BE2C (cell line): ENCODE measurements around the gene KCNMA1.

Source experiments
- DNase-seq: peaks from one replicate; pipeline ENCODE4 v3.0.0-alpha.2; 2020
- H3K27me3 ChIP-seq: fragments of 250-450 bp; sonication (Bioruptor Pico); 2 replicates; pipeline ENCODE4 v1.5.1; 2020; ENCODE audit warnings: mild to moderate bottlenecking
- H3K36me3 ChIP-seq: fragments of 250-450 bp; sonication (Bioruptor Pico); 2 replicates; pipeline ENCODE4 v1.5.1; 2020; ENCODE audit warnings: mild to moderate bottlenecking
- H3K4me1 ChIP-seq: fragments of 250-450 bp; sonication (Bioruptor Pico); 2 replicates; pipeline ENCODE4 v1.5.1; 2020
- H3K4me3 ChIP-seq: 2 replicates; pipeline ENCODE4 v1.5.1; 2011; ENCODE audit warnings: low read depth, low read length
- H3K9me3 ChIP-seq: fragments of 250-450 bp; sonication (Bioruptor Pico); 2 replicates; pipeline ENCODE4 v1.5.1; 2020
- TF ChIP-seq, protein P1 (sequence below): IDR thresholded peaks from 2 replicates; pipeline ENCODE4 v1.5.1; 2012; ENCODE audit warnings: mild to moderate bottlenecking, low read depth, low read length

The KCNMA1 gene

DNA sequence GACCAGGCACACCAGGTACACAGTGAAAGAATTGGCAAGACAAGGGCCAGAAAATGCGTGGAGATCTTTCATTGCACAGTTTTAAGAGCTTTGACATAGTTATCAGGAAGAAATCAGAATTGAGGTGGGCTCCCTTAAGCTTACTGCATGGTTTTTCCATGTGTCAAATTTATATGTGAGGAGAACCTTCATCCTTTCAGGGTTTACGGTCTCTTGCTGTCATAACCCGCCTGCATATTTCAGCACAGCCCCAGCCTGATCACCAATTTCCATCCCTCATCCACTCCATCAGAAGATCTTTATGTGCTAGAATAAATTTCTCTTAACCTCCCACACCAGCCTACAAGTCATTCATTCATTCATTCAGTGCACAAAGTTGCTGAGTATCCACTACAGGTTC is 373.1 kb downstream of the KCNMA1 start:
- DNase-seq = no peak
- Histone ChIP-seq H3K9me3 (no peaks in the 10 kb centered on the region), H3K27me3 (no peaks in the 10 kb centered on the region), H3K4me1 (peaks cover 5% of the 10 kb centered on the region), H3K4me3 (no peak overlapping the region), H3K36me3 (no peaks in the 10 kb centered on the region)
- TF ChIP-seq, protein P1, sequence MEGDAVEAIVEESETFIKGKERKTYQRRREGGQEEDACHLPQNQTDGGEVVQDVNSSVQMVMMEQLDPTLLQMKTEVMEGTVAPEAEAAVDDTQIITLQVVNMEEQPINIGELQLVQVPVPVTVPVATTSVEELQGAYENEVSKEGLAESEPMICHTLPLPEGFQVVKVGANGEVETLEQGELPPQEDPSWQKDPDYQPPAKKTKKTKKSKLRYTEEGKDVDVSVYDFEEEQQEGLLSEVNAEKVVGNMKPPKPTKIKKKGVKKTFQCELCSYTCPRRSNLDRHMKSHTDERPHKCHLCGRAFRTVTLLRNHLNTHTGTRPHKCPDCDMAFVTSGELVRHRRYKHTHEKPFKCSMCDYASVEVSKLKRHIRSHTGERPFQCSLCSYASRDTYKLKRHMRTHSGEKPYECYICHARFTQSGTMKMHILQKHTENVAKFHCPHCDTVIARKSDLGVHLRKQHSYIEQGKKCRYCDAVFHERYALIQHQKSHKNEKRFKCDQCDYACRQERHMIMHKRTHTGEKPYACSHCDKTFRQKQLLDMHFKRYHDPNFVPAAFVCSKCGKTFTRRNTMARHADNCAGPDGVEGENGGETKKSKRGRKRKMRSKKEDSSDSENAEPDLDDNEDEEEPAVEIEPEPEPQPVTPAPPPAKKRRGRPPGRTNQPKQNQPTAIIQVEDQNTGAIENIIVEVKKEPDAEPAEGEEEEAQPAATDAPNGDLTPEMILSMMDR = no peak

DNA sequence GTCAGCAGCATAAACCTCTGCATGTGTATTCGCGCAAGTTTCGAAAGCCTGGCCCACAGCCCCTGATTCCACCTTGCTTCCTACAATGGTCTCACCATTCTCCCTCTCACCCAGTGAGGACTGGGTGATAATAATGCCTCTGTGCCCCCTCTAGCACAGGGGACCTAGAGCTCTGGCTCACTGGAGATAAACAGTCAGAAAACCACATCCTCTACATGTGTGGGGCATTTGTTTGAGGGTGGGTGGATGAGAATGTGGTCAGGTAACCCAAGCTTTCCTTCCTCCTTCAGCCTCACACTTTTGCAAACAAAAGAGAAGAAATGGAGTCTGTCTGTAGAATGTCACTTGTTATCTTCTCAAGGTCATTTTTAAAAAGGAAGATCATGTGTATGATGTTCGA is 373.5 kb downstream of the KCNMA1 start:
- no peaks in the 10 kb centered on the region for H3K27me3 ChIP-seq
- no peak for DNase-seq
- H3K4me1 ChIP-seq = peaks cover 5% of the 10 kb centered on the region
- no peaks in the 10 kb centered on the region for H3K9me3 ChIP-seq
- no peak overlapping the region for H3K4me3 ChIP-seq
- TF ChIP-seq, protein P1 = no peak
- no peaks in the 10 kb centered on the region for H3K36me3 ChIP-seq

DNA sequence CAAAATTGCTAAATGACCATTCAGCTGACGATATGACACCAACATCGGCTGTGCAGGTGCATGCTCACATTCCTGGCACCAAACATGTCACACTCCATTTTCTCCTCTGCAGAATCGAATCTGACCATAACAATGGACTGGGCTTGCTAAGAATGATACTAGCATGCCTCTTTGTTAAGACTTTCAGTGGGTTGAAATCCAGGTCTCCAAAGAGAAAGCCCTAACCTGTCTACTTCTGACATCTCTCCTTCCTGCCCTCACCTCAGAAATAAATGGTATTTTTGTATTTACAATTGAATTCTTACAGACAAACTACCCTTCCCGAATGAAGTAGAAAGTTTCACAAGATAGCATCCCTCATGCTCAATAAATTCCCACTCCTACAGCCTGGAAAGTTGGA is 373.9 kb downstream of the KCNMA1 start:
- TF ChIP-seq, protein P1 = no peak
- Histone ChIP-seq H3K4me3 (no peak overlapping the region), H3K9me3 (no peaks in the 10 kb centered on the region), H3K4me1 (peaks cover 5% of the 10 kb centered on the region), H3K36me3 (no peaks in the 10 kb centered on the region), H3K27me3 (no peaks in the 10 kb centered on the region)
- DNase-seq = no peak

DNA sequence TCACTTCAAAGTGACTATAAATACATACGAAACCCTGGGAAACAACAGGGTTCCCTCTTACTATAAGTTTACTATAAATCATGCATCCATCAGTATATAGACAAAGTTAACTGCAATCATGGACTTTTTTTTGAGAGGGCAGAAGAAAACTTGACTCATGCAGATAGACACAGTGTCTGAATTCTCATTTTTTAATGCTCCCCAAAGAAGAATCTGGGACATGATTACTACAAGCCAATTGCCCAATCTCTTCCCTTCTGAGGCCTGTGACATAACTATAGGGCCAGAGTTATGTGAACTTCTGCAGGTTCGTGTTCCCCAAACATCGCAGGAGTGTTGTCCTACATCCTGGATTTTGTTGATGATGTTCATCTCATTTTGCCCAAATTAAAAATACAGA is 376.5 kb downstream of the KCNMA1 start:
- Histone ChIP-seq H3K4me1 (no peaks in the 10 kb centered on the region; the same call in 1 of the 2 replicates), H3K36me3 (no peaks in the 10 kb centered on the region), H3K27me3 (no peaks in the 10 kb centered on the region), H3K4me3 (no peak overlapping the region), H3K9me3 (no peaks in the 10 kb centered on the region; the same call in 1 of the 2 replicates)
- TF ChIP-seq, protein P1 = no peak
- DNase-seq = no peak

DNA sequence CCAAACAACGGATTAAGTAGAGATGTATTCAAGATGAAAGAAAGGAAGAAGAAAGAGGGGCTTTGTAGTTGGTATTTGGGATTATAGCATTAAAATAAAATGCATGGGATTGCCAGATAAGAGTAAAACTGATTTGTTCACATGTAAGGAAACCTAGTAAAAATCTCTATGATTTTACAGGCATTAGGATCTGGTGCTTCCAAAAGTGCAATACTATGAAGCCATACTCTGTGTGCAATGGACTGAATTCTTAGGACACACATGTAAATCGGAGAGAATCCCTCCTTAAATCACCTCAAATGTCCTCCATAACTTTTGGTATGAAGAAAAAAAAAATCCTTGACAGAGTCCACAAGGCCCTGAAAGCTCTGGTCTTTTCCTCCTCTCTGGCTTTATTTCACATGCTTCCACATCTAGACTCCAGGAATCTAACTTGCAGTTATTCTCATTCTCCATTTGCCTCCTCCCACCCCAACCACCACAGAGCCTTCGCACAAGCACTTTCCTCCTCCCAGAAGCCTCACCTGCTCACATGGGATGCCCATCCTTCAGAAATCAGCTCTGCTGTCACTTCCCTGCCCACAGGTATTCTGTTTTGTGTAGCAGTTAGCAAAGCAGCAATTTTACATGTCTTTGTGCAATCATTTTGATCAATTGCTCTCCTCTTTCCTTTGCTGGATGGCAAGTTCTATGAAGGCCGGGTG is 378.3 kb downstream of the KCNMA1 start:
- no peaks in the 10 kb centered on the region for H3K36me3 ChIP-seq
- no peaks in the 10 kb centered on the region; the same call in 1 of the 2 replicates for H3K9me3 ChIP-seq
- TF ChIP-seq, protein P1 = no peak
- H3K4me3 ChIP-seq = no peak overlapping the region
- H3K27me3 ChIP-seq = no peaks in the 10 kb centered on the region
- no peaks in the 10 kb centered on the region; the same call in 1 of the 2 replicates for H3K4me1 ChIP-seq
- no peak for DNase-seq

DNA sequence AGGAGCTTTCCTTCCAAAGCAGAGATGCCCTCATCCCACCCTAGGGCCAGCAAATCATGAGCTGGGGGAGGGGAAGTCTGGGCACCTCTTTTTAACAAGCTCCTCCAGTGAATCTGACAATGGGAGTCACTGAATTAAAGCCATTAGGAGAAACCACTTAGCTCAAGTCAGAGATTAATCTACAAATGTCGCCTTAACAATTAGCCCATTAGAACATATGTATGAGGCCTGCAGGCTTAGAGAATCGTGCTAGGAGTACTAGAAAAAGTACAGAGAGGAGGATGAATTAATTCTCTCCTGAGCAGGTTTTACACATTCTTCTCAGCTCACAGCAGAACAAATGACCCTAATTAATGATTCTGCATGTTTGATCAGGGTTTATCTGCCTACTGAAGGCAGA is 381.3 kb downstream of the KCNMA1 start:
- no peak overlapping the region for H3K4me3 ChIP-seq
- peaks cover 9% of the 10 kb centered on the region for H3K4me1 ChIP-seq
- no peaks in the 10 kb centered on the region for H3K27me3 ChIP-seq
- no peaks in the 10 kb centered on the region for H3K36me3 ChIP-seq
- H3K9me3 ChIP-seq = no peaks in the 10 kb centered on the region; the same call in 1 of the 2 replicates
- no peak for DNase-seq
- TF ChIP-seq, protein P1 = no peak
